ENCODE results near the gene NF2. TPM values are rescaled to one million over a fixed set of nuclear protein-coding genes. Genes with fewer than 3 reads are reported as not detected.

NF2 gene
- total and polyA plus RNA-seq, 7 donors = 12.8 to 59.7 (median 43.2) TPM

- peaks cover 0 to 2% (median 0%) of the 10 kb centered on the region in 3 donors for H3K27me3 ChIP-seq (ENCODE audit: insufficient read depth in 3 of 3, low read length in 2 of 3)
- no peak overlapping the region for H3K4me3 ChIP-seq
- TF ChIP-seq CTCF (IDR thresholded peaks at IDR 0.05) = no peak
- peaks cover 12% of the 10 kb centered on the region for H3K4me1 ChIP-seq
- ATAC-seq (no peak), DNase-seq (no peak)
- no peaks in the 10 kb centered on the region for H3K9me3 ChIP-seq
- 85 to 90% (median 86%) methylated on average over 5 of the region's 5 CpGs for WGBS, 3 donors
- H3K36me3 ChIP-seq (ENCODE audit: insufficient read depth in 1 of 2, low read depth in 1 of 2) = no peaks in the 10 kb centered on the region
- intact Hi-C loops (cut with DNase I) = no loop called here
- no peak overlapping the region for H3K27ac ChIP-seq
Observed at GRCh38 chr22:29707471-29707870, 104.0 kb downstream of the NF2 start.

GRCh38 chr22:29710193-29710592 is 106.8 kb downstream of the NF2 start:
- 39 to 47% (median 44%) methylated on average over 7 to 15 of the region's 15 CpGs for WGBS, 3 donors
- DNase-seq = no peak
- Histone ChIP-seq H3K36me3 (ENCODE audit: insufficient read depth in 1 of 2, low read depth in 1 of 2) (no peaks in the 10 kb centered on the region), H3K27ac (no peak overlapping the region), H3K27me3 (ENCODE audit: insufficient read depth in 3 of 3, low read length in 2 of 3) (peaks cover 0 to 4% (median 0%) of the 10 kb centered on the region in 3 donors), H3K9me3 (no peaks in the 10 kb centered on the region), H3K4me3 (no peak overlapping the region), H3K4me1 (peaks cover 5% of the 10 kb centered on the region)
- no peak for ATAC-seq
- no peak for TF ChIP-seq CTCF (IDR thresholded peaks at IDR 0.05)
- intact Hi-C loops (cut with DNase I) = no loop called here

- peak; percentile 76 to 92 for DNase-seq
- intact Hi-C loops (cut with DNase I) = no loop called here
- no peaks in the 10 kb centered on the region for H3K36me3 ChIP-seq (ENCODE audit: insufficient read depth in 1 of 2, low read depth in 1 of 2)
- H3K27ac ChIP-seq = peak overlapping the region; percentile 9
- WGBS, 3 donors = 22 to 38% (median 30%) methylated on average over 17 to 18 of the region's 18 CpGs
- peaks cover 5% of the 10 kb centered on the region for H3K4me1 ChIP-seq
- H3K9me3 ChIP-seq = no peaks in the 10 kb centered on the region
- no peak for TF ChIP-seq CTCF (IDR thresholded peaks at IDR 0.05)
- ATAC-seq = peak; percentile 93 to 97 (median 96)
- H3K4me3 ChIP-seq = no peak overlapping the region
- peaks cover 0 to 6% (median 0%) of the 10 kb centered on the region in 3 donors for H3K27me3 ChIP-seq (ENCODE audit: insufficient read depth in 3 of 3, low read length in 2 of 3)
Observed at GRCh38 chr22:29710922-29711593, 107.6 kb downstream of the NF2 start.

- Histone ChIP-seq H3K27ac (no peak overlapping the region), H3K27me3 (ENCODE audit: insufficient read depth in 3 of 3, low read length in 2 of 3) (peaks cover 0 to 6% (median 3%) of the 10 kb centered on the region in 3 donors), H3K4me1 (peaks cover 5% of the 10 kb centered on the region), H3K4me3 (no peak overlapping the region), H3K36me3 (ENCODE audit: insufficient read depth in 1 of 2, low read depth in 1 of 2) (no peaks in the 10 kb centered on the region), H3K9me3 (no peaks in the 10 kb centered on the region)
- DNase-seq (no peak), ATAC-seq (no peak)
- WGBS, 3 donors = 83 to 92% (median 91%) methylated on average over 2 of the region's 2 CpGs
- intact Hi-C loops (cut with DNase I) = no loop called here
- no peak for TF ChIP-seq CTCF (IDR thresholded peaks at IDR 0.05)
Observed at GRCh38 chr22:29712119-29712518, 108.7 kb downstream of the NF2 start.

Measured in psoas muscle (tissue), 8 donors.